ENCODE measurements around the gene CCDC3. TPM values are rescaled to one million over a fixed set of nuclear protein-coding genes. Genes with fewer than 3 reads are reported as not detected.
"Not testable (repeated sequence)": the region's sequence is repeated elsewhere in the genome, so short reads cannot be mapped to it uniquely, and the experiment has no call there.

Gene CCDC3
- polyA plus RNA-seq, 2 of the 4 experiments (the other 2 are of a cell fraction) = 0.58 to 0.94 TPM

DNA sequence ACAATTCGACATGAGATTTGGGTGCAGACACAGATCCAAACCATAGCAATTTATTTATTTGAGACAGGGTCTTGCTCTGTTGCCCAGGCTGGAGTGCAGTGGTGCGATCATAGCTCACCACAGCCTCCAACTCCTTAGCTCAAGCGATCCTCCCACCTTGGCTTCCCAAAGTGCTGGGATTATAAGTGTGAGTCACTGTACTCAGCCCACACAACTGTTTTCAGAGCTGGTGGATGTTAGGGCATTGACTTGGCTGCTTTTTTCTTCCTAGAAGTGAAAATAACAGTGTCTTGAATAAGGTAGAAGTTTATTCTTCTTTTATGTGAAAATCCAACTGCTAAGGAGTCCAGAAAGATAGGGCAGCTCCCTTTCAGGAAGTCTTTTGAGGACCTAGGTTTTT, 132.1 kb downstream of the CCDC3 start:
- Histone ChIP-seq H3K4me3 (no peak overlapping the region), H3K4me1 (no peaks in the 10 kb centered on the region), H3K27ac (no peak overlapping the region), H3K9me3 (no peaks in the 10 kb centered on the region), H3K4me2 (no peak overlapping the region)
- POLR2A ChIA-PET = no interaction called here
- DNase-seq (ENCODE audit: low read depth in 1 of 2, low spot score in 1 of 2) = no peak
- 50% methylated on average over 3 of the region's 3 CpGs for WGBS (ENCODE audit: missing lambda C conversion rate)
- TF ChIP-seq ZFP36 (IDR thresholded peaks at IDR 0.05; ENCODE audit: borderline replicate concordance, partially characterized antibody) (no peak), RARB (CRISPR knock-in tag; IDR thresholded peaks at IDR 0.05) (no peak), PHF8 (IDR thresholded peaks at IDR 0.05; ENCODE audit: borderline replicate concordance, low read depth) (no peak), HOXB13 (CRISPR knock-in tag; IDR thresholded peaks at IDR 0.05; ENCODE audit: low read depth) (no peak), FOSB (CRISPR knock-in tag; IDR thresholded peaks at IDR 0.05) (no peak), FOSL2 (IDR thresholded peaks at IDR 0.05) (no peak), FOSL2 (CRISPR knock-in tag; IDR thresholded peaks at IDR 0.05) (no peak), RFX5 (IDR thresholded peaks at IDR 0.05) (no peak), RNF2 (IDR thresholded peaks at IDR 0.05; ENCODE audit: borderline replicate concordance, low read depth) (no peak), HOXA7 (CRISPR knock-in tag; IDR thresholded peaks at IDR 0.05) (no peak), KDM5A (IDR thresholded peaks at IDR 0.05) (no peak), MAFK (IDR thresholded peaks at IDR 0.05; ENCODE audit: partially characterized antibody) (no peak), NFE2L2 (conservative IDR thresholded peaks at IDR 0.05; ENCODE audit: low read length) (no peak), MAZ (IDR thresholded peaks at IDR 0.05; ENCODE audit: borderline replicate concordance, low read depth, low read length) (no peak), CBX8 (IDR thresholded peaks at IDR 0.05) (no peak), JUN (IDR thresholded peaks at IDR 0.05) (no peak)
- TF ChIP-seq, protein P1, sequence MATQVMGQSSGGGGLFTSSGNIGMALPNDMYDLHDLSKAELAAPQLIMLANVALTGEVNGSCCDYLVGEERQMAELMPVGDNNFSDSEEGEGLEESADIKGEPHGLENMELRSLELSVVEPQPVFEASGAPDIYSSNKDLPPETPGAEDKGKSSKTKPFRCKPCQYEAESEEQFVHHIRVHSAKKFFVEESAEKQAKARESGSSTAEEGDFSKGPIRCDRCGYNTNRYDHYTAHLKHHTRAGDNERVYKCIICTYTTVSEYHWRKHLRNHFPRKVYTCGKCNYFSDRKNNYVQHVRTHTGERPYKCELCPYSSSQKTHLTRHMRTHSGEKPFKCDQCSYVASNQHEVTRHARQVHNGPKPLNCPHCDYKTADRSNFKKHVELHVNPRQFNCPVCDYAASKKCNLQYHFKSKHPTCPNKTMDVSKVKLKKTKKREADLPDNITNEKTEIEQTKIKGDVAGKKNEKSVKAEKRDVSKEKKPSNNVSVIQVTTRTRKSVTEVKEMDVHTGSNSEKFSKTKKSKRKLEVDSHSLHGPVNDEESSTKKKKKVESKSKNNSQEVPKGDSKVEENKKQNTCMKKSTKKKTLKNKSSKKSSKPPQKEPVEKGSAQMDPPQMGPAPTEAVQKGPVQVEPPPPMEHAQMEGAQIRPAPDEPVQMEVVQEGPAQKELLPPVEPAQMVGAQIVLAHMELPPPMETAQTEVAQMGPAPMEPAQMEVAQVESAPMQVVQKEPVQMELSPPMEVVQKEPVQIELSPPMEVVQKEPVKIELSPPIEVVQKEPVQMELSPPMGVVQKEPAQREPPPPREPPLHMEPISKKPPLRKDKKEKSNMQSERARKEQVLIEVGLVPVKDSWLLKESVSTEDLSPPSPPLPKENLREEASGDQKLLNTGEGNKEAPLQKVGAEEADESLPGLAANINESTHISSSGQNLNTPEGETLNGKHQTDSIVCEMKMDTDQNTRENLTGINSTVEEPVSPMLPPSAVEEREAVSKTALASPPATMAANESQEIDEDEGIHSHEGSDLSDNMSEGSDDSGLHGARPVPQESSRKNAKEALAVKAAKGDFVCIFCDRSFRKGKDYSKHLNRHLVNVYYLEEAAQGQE (IDR thresholded peaks at IDR 0.05) = no peak
- no peak for ATAC-seq
- no peak for FAIRE-seq
- CTCF ChIA-PET = interaction anchor here (0.7 to 3.2 kb wide), 3 partner anchors 16 to 213 kb away, joined by 3 to 9 read pairs (median 3); no protein-coding TSS in a partner anchor

DNA sequence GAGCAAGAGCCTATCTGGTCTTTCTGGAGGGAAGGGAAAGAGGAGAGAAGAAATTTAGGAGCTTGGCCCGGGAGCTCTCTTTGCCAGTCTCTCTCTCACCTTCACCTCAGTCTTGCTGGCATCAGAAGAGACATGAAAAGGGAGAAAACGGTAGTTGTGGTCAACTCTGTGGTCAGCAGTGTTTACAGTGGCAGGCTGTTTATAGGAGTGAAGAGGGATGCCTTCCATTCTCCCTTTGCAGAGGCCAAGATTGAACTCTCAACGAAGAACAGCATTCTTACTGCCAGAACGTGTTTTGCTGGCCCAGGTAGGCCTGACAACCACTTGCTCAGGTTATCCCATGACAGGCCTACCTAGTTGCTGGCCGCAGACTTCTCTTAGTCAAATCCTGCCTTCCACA, 133.3 kb downstream of the CCDC3 start:
- ATAC-seq = no peak
- no peak for FAIRE-seq
- ChIA-PET CTCF (interaction anchor here (0.7 to 3.2 kb wide), 2 partner anchors 34 to 46 kb away, joined by 3 to 9 read pairs; no protein-coding TSS in a partner anchor), POLR2A (no interaction called here)
- 49% methylated on average over 5 of the region's 5 CpGs for WGBS (ENCODE audit: missing lambda C conversion rate)
- no peak overlapping the region for H3K4me3 ChIP-seq
- no peaks in the 10 kb centered on the region for H3K9me3 ChIP-seq
- H3K4me2 ChIP-seq = no peak overlapping the region
- no peak for DNase-seq (ENCODE audit: low read depth in 1 of 2, low spot score in 1 of 2)
- no peaks in the 10 kb centered on the region for H3K4me1 ChIP-seq
- TF ChIP-seq CHD2 (IDR thresholded peaks at IDR 0.05; ENCODE audit: low read length, partially characterized antibody) (no peak), HOXB5 (CRISPR knock-in tag; IDR thresholded peaks at IDR 0.05) (no peak), RFX5 (IDR thresholded peaks at IDR 0.05) (no peak), ESRRA (IDR thresholded peaks at IDR 0.05; ENCODE audit: borderline replicate concordance, low read length) (no peak), RARB (CRISPR knock-in tag; IDR thresholded peaks at IDR 0.05) (no peak), MAFK (IDR thresholded peaks at IDR 0.05; ENCODE audit: partially characterized antibody) (no peak), HEYL (CRISPR knock-in tag; IDR thresholded peaks at IDR 0.05) (no peak), KDM1A (IDR thresholded peaks at IDR 0.05; ENCODE audit: low read depth) (no peak), KDM5A (IDR thresholded peaks at IDR 0.05) (no peak)
- TF ChIP-seq, protein P2, sequence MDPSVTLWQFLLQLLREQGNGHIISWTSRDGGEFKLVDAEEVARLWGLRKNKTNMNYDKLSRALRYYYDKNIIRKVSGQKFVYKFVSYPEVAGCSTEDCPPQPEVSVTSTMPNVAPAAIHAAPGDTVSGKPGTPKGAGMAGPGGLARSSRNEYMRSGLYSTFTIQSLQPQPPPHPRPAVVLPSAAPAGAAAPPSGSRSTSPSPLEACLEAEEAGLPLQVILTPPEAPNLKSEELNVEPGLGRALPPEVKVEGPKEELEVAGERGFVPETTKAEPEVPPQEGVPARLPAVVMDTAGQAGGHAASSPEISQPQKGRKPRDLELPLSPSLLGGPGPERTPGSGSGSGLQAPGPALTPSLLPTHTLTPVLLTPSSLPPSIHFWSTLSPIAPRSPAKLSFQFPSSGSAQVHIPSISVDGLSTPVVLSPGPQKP (IDR thresholded peaks at IDR 0.05; ENCODE audit: low read depth, low read length) = no peak
- H3K27ac ChIP-seq = no peak overlapping the region

DNA sequence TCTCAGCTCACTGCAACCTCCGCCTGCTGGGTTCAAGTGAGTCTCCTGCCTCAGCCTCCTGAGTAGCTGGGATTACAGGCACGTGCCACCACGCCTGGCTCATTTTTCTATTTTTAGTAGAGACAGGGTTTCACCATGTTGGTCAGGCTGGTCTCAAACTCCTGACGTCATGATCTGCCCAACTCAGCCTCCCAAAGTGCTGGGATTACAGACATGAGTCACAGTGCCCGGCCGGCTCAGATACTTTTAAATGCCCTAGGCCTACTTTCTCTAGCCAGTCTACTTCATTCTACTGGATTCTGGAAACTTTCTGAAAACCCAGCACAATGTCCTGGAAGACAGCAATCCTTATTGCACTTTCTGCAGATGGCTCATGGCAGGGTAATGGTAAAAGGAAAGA, 136.0 kb downstream of the CCDC3 start:
- 48% methylated on average over 6 of the region's 6 CpGs for WGBS (ENCODE audit: missing lambda C conversion rate)
- H3K9me3 ChIP-seq; H3K4me1 ChIP-seq; H3K4me2 ChIP-seq; POLR2A ChIA-PET; H3K27ac ChIP-seq; H3K4me3 ChIP-seq; FAIRE-seq; CTCF ChIA-PET; DNase-seq (ENCODE audit: low read depth in 1 of 2, low spot score in 1 of 2); ATAC-seq: not testable (repeated sequence)
